Gastrocnemius medialis (tissue), 4 donors: ENCODE results near the gene ITIH5. TPM values are rescaled to one million over a fixed set of nuclear protein-coding genes. Genes with fewer than 3 reads are reported as not detected.

Experiments
- ATAC-seq, 2 donors: fragments of 150-250 bp; one replicate each; pipeline ENCODE4 v1.9.1; 2016
- DNase-seq, 2 donors: peaks; one replicate each; pipeline ENCODE4 v3.0.0-alpha.2; 2019
- H3K27ac ChIP-seq, 4 donors: fragments of 200-600 bp; sonication (generic); 1 replicate in 1 of 4; 2 replicates in 3 of 4; pipeline ENCODE4 v1.5.1; 2016 to 2018; ENCODE audit warnings: mild to moderate bottlenecking in 2 of 4, moderate library complexity in 1 of 4
- H3K27me3 ChIP-seq, 3 donors: fragments of 200-600 bp; sonication (generic) in 2 of 3; 1 replicate in 1 of 3; 2 replicates in 2 of 3; pipeline versions ENCODE4 v1.5.1 to v1.6.0; 2016 to 2019; ENCODE audit warnings: mild to moderate bottlenecking in 1 of 3, moderate library complexity in 1 of 3
- H3K36me3 ChIP-seq, 2 donors: fragments of 200-600 bp; sonication (generic) in 1 of 2; one replicate each; pipeline ENCODE4 v1.5.1; 2017 to 2018
- H3K4me1 ChIP-seq, 2 donors: fragments of 200-600 bp; sonication (generic) in 1 of 2; one replicate each; pipeline ENCODE4 v1.5.1; 2016 to 2017; ENCODE audit warnings: mild to moderate bottlenecking in 2 of 2
- H3K4me3 ChIP-seq, 4 donors: fragments of 200-600 bp; sonication (generic) in 3 of 4; 1 replicate in 1 of 4; 2 replicates in 3 of 4; pipeline ENCODE4 v1.5.1; 2016 to 2019; ENCODE audit warnings: mild to moderate bottlenecking in 2 of 4
- H3K9me3 ChIP-seq, 3 donors: fragments of 200-600 bp; sonication (generic) in 2 of 3; 1 replicate in 1 of 3; 2 replicates in 2 of 3; pipeline ENCODE4 v1.5.1; 2016 to 2019
- POLR2A ChIP-seq, 2 donors: fragments of 450-650 bp; IDR thresholded peaks; one replicate each; pipeline ENCODE4 v1.6.1; 2017; ENCODE audit warnings: antibody characterized with exemption in 2 of 2, mild to moderate bottlenecking in 2 of 2, moderate library complexity in 2 of 2
- in situ Hi-C, 4 donors: fragments of 200-750 bp; cut with MboI; loops; one replicate each; pipeline versions ENCODE4 v1.15.0 to v1.8.0; 2017; ENCODE audit warnings: low sequenced_read_pairs in 4 of 4
- intact Hi-C: fragments of 100-400 bp; cut with DNase I; formaldehyde crosslinking; loops from one replicate; pipeline ENCODE4 v1.15.1; 2023; ENCODE audit warnings: low total_unique reads
- total RNA-seq, 4 donors: library from RNA; depleted of rRNA; stranded (reverse); fragments of >200 nt; gene quantifications; one replicate each; pipeline versions ENCODE4 v1.1.0 to v1.2.3, GENCODE V29; 2016
- TF ChIP-seq, protein P1 (sequence below), 5 experiments: fragments of 450-650 bp in 3 of 5; fragments of 200-600 bp in 2 of 5; sonication (generic) in 2 of 5; IDR thresholded peaks in 4 of 5; conservative IDR thresholded peaks in 1 of 5; 1 replicate in 4 of 5; 2 replicates in 1 of 5; pipeline ENCODE4 v1.5.1; 2016 to 2019; ENCODE audit warnings: antibody characterized with exemption in 5 of 5, mild to moderate bottlenecking in 3 of 5, moderate library complexity in 3 of 5

The ITIH5 gene
- total RNA-seq, 4 donors from 2014 or later = 3.9 to 14.0 (median 6.9) TPM

DNA sequence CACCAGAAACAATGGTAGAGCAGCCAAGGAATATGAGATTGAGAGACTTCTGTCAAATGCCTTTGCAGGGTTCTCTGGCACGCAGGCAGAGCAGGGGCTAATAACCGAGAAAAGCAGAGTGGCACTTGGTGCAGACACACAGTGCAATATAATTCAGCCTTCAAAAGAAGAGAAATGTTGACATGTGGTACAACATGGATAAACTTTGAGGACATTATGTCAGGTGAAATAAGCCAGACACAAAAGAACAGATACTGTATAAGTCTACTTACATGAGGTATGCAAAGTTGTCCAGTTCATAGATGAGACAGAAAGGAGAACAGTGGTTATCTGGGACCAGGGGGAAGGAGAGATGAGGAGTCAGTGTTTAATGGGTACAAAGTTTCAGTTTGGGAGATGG, 41.8 kb downstream of the ITIH5 start:
- Histone ChIP-seq H3K27ac (no peak overlapping the region), H3K36me3 (no peaks in the 10 kb centered on the region), H3K27me3 (no peaks in the 10 kb centered on the region), H3K9me3 (no peaks in the 10 kb centered on the region), H3K4me1 (no peaks in the 10 kb centered on the region), H3K4me3 (no peak overlapping the region)
- in situ Hi-C loops = no loop called here
- TF ChIP-seq, protein P1, sequence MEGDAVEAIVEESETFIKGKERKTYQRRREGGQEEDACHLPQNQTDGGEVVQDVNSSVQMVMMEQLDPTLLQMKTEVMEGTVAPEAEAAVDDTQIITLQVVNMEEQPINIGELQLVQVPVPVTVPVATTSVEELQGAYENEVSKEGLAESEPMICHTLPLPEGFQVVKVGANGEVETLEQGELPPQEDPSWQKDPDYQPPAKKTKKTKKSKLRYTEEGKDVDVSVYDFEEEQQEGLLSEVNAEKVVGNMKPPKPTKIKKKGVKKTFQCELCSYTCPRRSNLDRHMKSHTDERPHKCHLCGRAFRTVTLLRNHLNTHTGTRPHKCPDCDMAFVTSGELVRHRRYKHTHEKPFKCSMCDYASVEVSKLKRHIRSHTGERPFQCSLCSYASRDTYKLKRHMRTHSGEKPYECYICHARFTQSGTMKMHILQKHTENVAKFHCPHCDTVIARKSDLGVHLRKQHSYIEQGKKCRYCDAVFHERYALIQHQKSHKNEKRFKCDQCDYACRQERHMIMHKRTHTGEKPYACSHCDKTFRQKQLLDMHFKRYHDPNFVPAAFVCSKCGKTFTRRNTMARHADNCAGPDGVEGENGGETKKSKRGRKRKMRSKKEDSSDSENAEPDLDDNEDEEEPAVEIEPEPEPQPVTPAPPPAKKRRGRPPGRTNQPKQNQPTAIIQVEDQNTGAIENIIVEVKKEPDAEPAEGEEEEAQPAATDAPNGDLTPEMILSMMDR (IDR thresholded peaks at IDR 0.05 in 4 of 5, conservative IDR thresholded peaks at IDR 0.05 in 1 of 5) = no peak
- TF ChIP-seq POLR2A (IDR thresholded peaks at IDR 0.05) = no peak
- intact Hi-C loops = no loop called here
- DNase-seq (no peak), ATAC-seq (no peak)

DNA sequence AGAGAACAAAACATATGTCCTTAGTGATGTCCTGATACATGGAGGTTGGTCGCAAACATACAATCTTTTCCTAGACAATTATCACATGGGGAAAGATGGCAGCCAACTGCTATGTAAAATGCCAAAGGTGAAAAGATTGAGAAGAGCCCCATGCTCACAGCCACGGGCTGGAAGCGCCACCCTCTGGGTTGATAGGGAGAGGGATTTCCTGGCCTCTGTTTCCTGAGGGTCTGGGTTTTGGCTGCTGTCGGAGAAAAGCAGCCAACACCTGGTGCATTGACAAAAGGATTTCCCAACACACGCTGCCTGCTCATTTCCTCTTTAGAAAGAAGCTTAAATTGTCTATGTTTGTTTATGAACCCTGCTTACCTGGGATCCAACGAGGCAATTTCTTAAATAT, 43.8 kb downstream of the ITIH5 start:
- no peak for ATAC-seq
- no peak overlapping the region for H3K4me3 ChIP-seq
- intact Hi-C loops (no loop called here), in situ Hi-C loops (no loop called here)
- no peaks in the 10 kb centered on the region for H3K36me3 ChIP-seq
- no peak for TF ChIP-seq POLR2A (IDR thresholded peaks at IDR 0.05)
- TF ChIP-seq, protein P1 (IDR thresholded peaks at IDR 0.05 in 4 of 5, conservative IDR thresholded peaks at IDR 0.05 in 1 of 5) = peak in 1 of 5 experiments; percentile 7
- H3K4me1 ChIP-seq = no peaks in the 10 kb centered on the region
- H3K27ac ChIP-seq = no peak overlapping the region
- DNase-seq = no peak
- H3K9me3 ChIP-seq = no peaks in the 10 kb centered on the region
- H3K27me3 ChIP-seq = no peaks in the 10 kb centered on the region

DNA sequence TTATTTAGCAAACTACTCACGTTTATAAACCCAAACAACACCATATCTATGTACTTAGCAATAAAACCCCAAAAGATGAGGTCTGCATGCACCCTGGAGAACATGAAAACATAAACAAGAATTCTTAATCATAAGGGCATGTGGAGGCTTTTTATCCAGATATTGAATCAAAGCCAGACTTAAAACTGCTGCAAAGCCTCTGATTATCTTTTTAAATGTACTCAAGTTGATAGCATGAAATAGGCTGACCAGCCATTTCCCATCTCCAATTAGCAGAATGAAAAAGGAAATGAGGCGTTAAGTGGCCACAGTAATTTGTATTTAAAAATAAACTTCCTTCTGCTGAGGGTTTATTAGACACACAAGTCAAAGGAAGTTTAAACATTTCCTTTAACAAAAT, 48.3 kb downstream of the ITIH5 start:
- no peaks in the 10 kb centered on the region for H3K4me1 ChIP-seq
- H3K4me3 ChIP-seq = no peak overlapping the region
- DNase-seq (no peak), ATAC-seq (no peak)
- no peak for TF ChIP-seq POLR2A (IDR thresholded peaks at IDR 0.05)
- TF ChIP-seq, protein P1 (IDR thresholded peaks at IDR 0.05 in 4 of 5, conservative IDR thresholded peaks at IDR 0.05 in 1 of 5) = no peak
- intact Hi-C loops = no loop called here
- in situ Hi-C loops = no loop called here
- H3K27me3 ChIP-seq = no peaks in the 10 kb centered on the region
- H3K9me3 ChIP-seq = no peaks in the 10 kb centered on the region
- no peak overlapping the region for H3K27ac ChIP-seq
- no peaks in the 10 kb centered on the region for H3K36me3 ChIP-seq

DNA sequence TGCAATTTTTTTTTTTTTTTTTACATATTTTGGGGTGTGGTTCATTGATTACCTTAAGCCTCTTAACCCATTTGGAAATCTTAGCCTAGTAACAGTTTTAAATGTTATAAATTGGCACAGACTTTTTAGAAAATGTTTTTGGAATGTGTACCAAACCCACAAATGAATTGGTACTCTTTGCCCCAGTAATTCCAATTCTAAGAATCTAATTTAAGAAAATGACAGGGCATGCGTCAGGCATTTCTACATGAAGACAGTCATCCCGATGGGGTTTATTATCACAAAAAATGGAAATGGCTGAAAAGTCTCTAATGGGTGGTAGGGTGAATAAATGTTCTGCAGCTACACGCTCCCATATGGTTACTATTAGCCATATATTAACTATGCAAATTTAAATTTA, 54.9 kb downstream of the ITIH5 start:
- Histone ChIP-seq H3K4me3 (no peak overlapping the region), H3K27me3 (no peaks in the 10 kb centered on the region), H3K9me3 (no peaks in the 10 kb centered on the region), H3K4me1 (peaks cover 9% of the 10 kb centered on the region in 2 donors), H3K27ac (no peak overlapping the region), H3K36me3 (no peaks in the 10 kb centered on the region)
- in situ Hi-C loops (no loop called here), intact Hi-C loops (no loop called here)
- DNase-seq (no peak), ATAC-seq (no peak)
- TF ChIP-seq, protein P1 (IDR thresholded peaks at IDR 0.05 in 4 of 5, conservative IDR thresholded peaks at IDR 0.05 in 1 of 5) = no peak
- TF ChIP-seq POLR2A (IDR thresholded peaks at IDR 0.05) = no peak
